NCI-H2171 (cell line): ENCODE data around the gene VAMP5.
A peak's percentile ranks its signal among the peaks of the same experiment; 100 is the strongest.
"Not testable (repeated sequence)": the region's sequence is repeated elsewhere in the genome, so short reads cannot be mapped to it uniquely, and the experiment has no call there.

Experiments used
- DNase-seq: peaks from one replicate; lab custom pipeline; 2025; lab: John Stamatoyannopoulos, UW

Gene VAMP5

GRCh38 chr2:85601771-85602475 lies 17.7 kb downstream of the VAMP5 start:
- no peak for DNase-seq

GRCh38 chr2:85602476-85603234 lies 18.4 kb downstream of the VAMP5 start, which contains the start of gene TMEM150A:
TSS of gene TMEM150A (minus strand) at chr2:85602698. CDS start at chr2:85601948, 750 bp downstream.
- DNase-seq: peak; percentile 81

- not testable (repeated sequence) for DNase-seq
Observed at GRCh38 chr2:85604133-85604444, 19.9 kb downstream of the VAMP5 start.

- DNase-seq: no peak
Observed at GRCh38 chr2:85604568-85605339, 20.5 kb downstream of the VAMP5 start.

- no peak for DNase-seq
Observed at GRCh38 chr2:85605406-85606115, 21.3 kb downstream of the VAMP5 start.

GRCh38 chr2:85606116-85606455 lies 21.9 kb downstream of the VAMP5 start:
- no peak for DNase-seq

GRCh38 chr2:85607268-85608215 lies 23.3 kb downstream of the VAMP5 start:
- DNase-seq: no peak

GRCh38 chr2:85611217-85611704 lies 27.0 kb downstream of the VAMP5 start:
- DNase-seq: no peak

- peak; percentile 89 for DNase-seq
Observed at GRCh38 chr2:85611705-85612587, 27.7 kb downstream of the VAMP5 start, which contains the start of gene C2orf68. TSS of gene C2orf68 (minus strand) at chr2:85612066. CDS start at chr2:85611984, 82 bp downstream.

- DNase-seq: no peak
Observed at GRCh38 chr2:85613717-85614515, 29.7 kb downstream of the VAMP5 start.

GRCh38 chr2:85614757-85615156 lies 30.5 kb downstream of the VAMP5 start:
- not testable (repeated sequence) for DNase-seq

GRCh38 chr2:85615413-85615728 lies 31.1 kb downstream of the VAMP5 start:
- no peak for DNase-seq

- not testable (repeated sequence) for DNase-seq
Observed at GRCh38 chr2:85617723-85618122, 33.5 kb downstream of the VAMP5 start.

- DNase-seq: no peak
Observed at GRCh38 chr2:85619617-85620016, 35.4 kb downstream of the VAMP5 start.

GRCh38 chr2:85621338-85621737 lies 37.1 kb downstream of the VAMP5 start:
- DNase-seq: no peak

- DNase-seq: no peak
Observed at GRCh38 chr2:85623991-85624390, 39.8 kb downstream of the VAMP5 start.

GRCh38 chr2:85628658-85629057 lies 44.4 kb downstream of the VAMP5 start:
- DNase-seq: no peak

- DNase-seq: no peak
Observed at GRCh38 chr2:85631316-85631715, 47.1 kb downstream of the VAMP5 start.

GRCh38 chr2:85635011-85635410 lies 50.8 kb downstream of the VAMP5 start:
- DNase-seq: no peak
